ENCODE measurements around the gene RTKN2. TPM values are rescaled to one million over a fixed set of nuclear protein-coding genes. Genes with fewer than 3 reads are reported as not detected.
A peak's percentile ranks its signal among the peaks of the same experiment; 100 is the strongest.

RTKN2 gene
- total RNA-seq, 2 experiments from 2014 or later: 2.9 to 3.8 TPM

DNA sequence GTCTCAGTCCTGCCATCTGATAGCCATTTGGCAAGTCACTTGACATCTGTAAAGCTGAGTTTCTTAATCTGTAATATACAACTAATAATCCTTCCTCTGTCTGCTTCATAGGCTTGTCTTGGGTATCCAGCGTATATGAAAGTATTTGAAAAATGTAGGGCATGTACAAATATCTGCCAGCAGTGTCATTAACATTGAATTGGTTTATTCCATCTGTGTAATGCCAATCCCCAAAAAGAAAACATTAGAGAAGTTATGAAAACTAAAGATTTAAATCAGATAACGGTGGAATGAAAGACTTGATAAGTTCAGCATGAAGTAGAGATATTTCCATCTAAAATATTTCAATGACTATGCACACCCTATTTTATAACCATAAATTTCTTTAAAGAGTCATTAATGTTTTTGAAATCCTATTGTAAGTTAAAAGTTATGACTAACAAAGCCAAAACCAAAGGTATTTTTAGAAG is 9.8 kb upstream of the RTKN2 start:
- CTCF ChIA-PET: no interaction called here

DNA sequence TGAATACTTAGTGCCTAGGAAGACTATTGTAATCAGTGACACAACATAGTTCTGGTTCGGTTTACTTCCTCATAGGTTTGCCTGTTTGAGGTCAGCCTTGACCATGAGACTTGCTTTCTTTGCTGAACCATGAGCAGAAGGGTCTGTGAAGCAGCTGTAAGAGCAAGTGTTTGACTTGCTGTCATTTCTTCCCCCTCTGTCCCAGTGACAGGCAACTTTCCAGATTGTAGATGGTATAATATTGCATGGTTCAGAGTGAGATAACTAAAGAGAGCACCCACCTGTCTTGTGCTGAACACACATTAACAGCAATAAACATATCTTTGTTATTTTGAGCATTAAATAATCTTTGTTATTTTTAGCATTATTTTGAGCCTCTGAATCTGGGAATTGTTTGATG is 9.3 kb upstream of the RTKN2 start:
- CTCF ChIA-PET: no interaction called here
- no peak for DNase-seq
- ATAC-seq: no peak
- H3K4me3 Mint-ChIP-seq: no peak overlapping the region
- H3K9me3 Mint-ChIP-seq (ENCODE audit: low read depth): no peaks in the 10 kb centered on the region
- no peaks in the 10 kb centered on the region for H3K4me1 Mint-ChIP-seq
- peaks cover 27% of the 10 kb centered on the region for H3K27me3 Mint-ChIP-seq
- H3K27ac Mint-ChIP-seq: no peak overlapping the region
- no peaks in the 10 kb centered on the region for H3K36me3 Mint-ChIP-seq

More for the DNA sequence above, 9.8 kb upstream of the RTKN2 start:
- Mint-ChIP-seq H3K27ac (no peak overlapping the region), H3K27me3 (peaks cover 27% of the 10 kb centered on the region), H3K9me3 (ENCODE audit: low read depth) (no peaks in the 10 kb centered on the region), H3K4me3 (no peak overlapping the region), H3K36me3 (no peaks in the 10 kb centered on the region), H3K4me1 (no peaks in the 10 kb centered on the region)
- no peak for DNase-seq
- ATAC-seq: no peak

DNA sequence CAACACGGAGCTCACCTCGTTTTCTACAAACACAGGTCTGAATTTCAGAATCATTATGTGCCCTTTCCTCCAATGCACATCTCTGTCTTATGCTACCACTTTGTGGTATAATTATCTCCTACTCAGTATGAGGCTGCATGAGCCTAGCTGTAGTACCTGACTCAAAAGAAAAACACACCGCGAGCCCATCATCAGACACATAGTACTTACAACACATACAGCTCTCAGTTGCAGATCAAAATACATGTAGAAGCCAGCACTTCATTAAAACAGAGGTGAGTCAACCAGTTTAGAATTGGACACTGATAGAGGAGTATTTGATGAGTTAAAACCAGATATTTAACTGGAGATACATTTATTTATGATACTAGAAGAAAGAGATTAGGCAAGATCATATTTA is 1.4 kb upstream of the RTKN2 start:
- Mint-ChIP-seq H3K36me3 (no peaks in the 10 kb centered on the region), H3K27me3 (peaks cover 45% of the 10 kb centered on the region), H3K9me3 (ENCODE audit: low read depth) (no peaks in the 10 kb centered on the region), H3K4me1 (peaks cover 18% of the 10 kb centered on the region), H3K4me3 (no peak overlapping the region), H3K27ac (no peak overlapping the region)
- CTCF ChIA-PET: interaction anchor here (0.9 kb wide), 1 partner anchor 25 kb away, joined by 3 read pairs; no protein-coding TSS in a partner anchor
- ATAC-seq (no peak), DNase-seq (no peak)

DNA sequence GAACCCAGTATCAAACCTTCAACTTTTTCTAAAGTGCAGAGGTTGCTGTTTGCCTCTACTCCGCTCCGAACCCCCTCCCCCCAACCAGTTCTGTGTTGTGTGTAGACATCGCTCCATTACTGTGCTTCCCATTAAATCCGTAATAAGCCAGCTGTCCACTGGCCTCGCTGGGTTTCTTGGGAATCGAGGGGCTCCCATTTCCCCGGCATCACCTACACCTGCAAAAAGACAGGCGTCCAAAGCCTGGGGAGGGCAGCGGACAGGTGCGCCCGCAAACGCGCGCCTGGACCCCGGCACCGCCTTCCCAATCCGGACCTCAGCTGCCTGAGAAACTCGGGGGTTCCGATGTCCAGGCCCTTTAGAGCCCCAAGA is 631 bp downstream of the RTKN2 start:
- Mint-ChIP-seq H3K9me3 (ENCODE audit: low read depth) (no peaks in the 10 kb centered on the region), H3K27me3 (peaks cover 48% of the 10 kb centered on the region), H3K4me3 (peak overlapping the region; percentile 75), H3K4me1 (peaks cover 21% of the 10 kb centered on the region), H3K27ac (no peak overlapping the region), H3K36me3 (no peaks in the 10 kb centered on the region)
- peak; percentile 8 for ATAC-seq
- DNase-seq: no peak
- CTCF ChIA-PET: interaction anchor here (2.4 kb wide), 1 partner anchor 229 kb away, joined by 9 read pairs; no protein-coding TSS in a partner anchor

DNA sequence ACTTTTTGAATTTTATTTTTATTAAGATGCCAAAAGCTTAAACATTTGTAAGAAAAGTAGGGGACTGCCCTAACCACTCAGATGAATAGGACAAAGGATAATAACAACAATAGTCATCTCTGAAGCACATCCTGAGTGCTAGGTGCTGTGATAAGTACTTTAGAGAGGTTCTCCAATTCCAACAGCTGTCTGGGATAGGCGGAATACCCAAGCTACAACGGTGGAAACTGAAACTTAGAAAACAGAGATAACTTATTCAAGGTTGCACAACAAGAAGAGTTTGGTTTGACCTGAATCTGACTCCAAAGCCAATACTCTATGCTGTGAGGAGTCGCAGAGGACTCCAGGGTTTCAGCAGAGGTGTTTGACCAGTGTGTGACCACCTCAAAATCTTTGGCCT is 2.0 kb downstream of the RTKN2 start:
- H3K4me3 Mint-ChIP-seq: no peak overlapping the region
- DNase-seq: no peak
- no peaks in the 10 kb centered on the region for H3K36me3 Mint-ChIP-seq
- peaks cover 45% of the 10 kb centered on the region for H3K27me3 Mint-ChIP-seq
- H3K4me1 Mint-ChIP-seq: peaks cover 21% of the 10 kb centered on the region
- ATAC-seq: no peak
- CTCF ChIA-PET: interaction anchor here (1.1 to 2.4 kb wide), 2 partner anchors 10 to 228 kb away, joined by 4 to 9 read pairs; no protein-coding TSS in a partner anchor
- H3K27ac Mint-ChIP-seq: no peak overlapping the region
- no peaks in the 10 kb centered on the region for H3K9me3 Mint-ChIP-seq (ENCODE audit: low read depth)

DNA sequence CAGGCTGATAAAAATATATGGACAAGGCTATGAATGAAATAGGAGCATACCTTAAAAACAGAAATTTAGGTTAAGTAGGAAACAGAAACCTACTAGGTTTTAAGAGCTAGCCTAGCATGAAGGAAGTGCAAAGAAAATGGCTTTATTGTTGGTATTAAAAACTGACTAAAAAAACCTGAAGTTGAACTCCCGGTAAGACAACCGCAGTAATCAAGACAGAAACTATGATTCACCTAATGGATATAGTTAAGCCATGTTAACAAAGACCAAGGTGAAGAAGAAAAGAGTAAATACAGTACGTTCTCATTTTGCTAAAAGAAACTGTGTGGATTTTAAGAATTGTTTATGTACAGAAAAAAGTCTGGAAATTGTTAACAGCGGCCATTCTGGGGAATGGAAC is 2.5 kb downstream of the RTKN2 start:
- no peaks in the 10 kb centered on the region for H3K36me3 Mint-ChIP-seq
- no peak overlapping the region for H3K27ac Mint-ChIP-seq
- CTCF ChIA-PET: interaction anchor here (1.1 to 2.4 kb wide), 2 partner anchors 9 to 227 kb away, joined by 4 to 16 read pairs; no protein-coding TSS in a partner anchor
- H3K9me3 Mint-ChIP-seq (ENCODE audit: low read depth): no peaks in the 10 kb centered on the region
- DNase-seq (no peak), ATAC-seq (no peak)
- H3K27me3 Mint-ChIP-seq: peaks cover 45% of the 10 kb centered on the region
- no peak overlapping the region for H3K4me3 Mint-ChIP-seq
- H3K4me1 Mint-ChIP-seq: peaks cover 21% of the 10 kb centered on the region

DNA sequence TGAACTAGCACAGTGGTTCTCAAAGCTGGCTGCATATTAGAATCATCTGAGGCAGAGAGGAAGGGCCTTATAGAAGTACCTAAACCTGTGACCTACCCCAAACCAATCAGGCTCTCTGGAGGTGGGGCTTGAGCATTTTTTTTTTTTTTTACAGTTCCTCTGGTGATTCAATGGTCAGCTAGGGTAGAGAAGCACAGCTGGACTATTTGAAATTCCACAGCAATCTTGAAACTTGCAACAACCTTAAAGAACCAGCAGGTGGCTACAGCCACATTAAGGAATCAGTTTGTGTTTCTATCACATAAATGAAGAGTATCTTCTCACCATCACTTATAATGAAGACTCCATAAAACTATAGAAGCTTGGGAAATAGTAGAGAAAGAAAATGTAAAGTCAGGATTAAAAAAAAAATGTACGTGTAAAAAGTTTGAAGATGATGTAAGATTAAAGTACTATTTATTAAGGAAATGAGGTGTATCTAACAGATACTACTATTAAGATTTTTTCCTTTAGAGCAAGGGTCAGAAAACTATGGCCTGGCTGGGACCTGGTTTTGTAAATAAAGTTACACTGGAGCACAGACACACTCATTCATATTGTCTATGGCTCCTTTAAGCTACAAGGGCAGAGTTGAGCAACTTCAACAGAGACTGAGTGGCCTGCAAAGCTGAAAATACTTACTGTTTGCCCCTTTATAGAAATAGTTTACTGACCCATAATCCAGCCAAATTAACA is 3.8 kb downstream of the RTKN2 start:
- Mint-ChIP-seq H3K9me3 (ENCODE audit: low read depth) (no peaks in the 10 kb centered on the region), H3K27ac (no peak overlapping the region), H3K36me3 (no peaks in the 10 kb centered on the region), H3K4me1 (peaks cover 21% of the 10 kb centered on the region), H3K4me3 (no peak overlapping the region), H3K27me3 (peaks cover 37% of the 10 kb centered on the region)
- ATAC-seq (no peak), DNase-seq (no peak)
- CTCF ChIA-PET: interaction anchor here (0.5 to 2.4 kb wide), 10 partner anchors 12 to 893 kb away, joined by 3 to 16 read pairs (median 3); no protein-coding TSS in a partner anchor

DNA sequence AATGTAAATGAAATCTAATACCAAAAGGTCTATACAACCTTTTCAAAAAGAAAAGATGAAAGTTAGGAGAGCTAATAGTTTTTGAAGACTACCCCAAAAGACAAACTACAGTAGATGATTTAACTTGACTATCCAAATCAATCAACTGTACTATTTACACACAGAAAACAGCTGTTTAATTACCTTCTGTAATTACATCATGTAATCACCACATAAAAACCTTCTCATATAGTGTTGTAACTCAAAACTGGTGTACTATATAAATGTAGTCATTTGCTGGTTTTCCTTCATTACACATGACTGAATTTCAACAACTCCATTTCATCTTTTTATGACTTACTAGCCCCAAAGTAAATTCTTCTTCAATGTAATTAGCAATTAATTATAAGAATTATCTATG is 4.5 kb downstream of the RTKN2 start:
- H3K27ac Mint-ChIP-seq: no peak overlapping the region
- DNase-seq (no peak), ATAC-seq (no peak)
- no peaks in the 10 kb centered on the region for H3K9me3 Mint-ChIP-seq (ENCODE audit: low read depth)
- CTCF ChIA-PET: interaction anchor here (0.8 to 2.4 kb wide), 7 partner anchors 11 to 894 kb away, joined by 3 to 16 read pairs (median 3); no protein-coding TSS in a partner anchor
- no peak overlapping the region for H3K4me3 Mint-ChIP-seq
- H3K36me3 Mint-ChIP-seq: peaks cover 2% of the 10 kb centered on the region
- peaks cover 16% of the 10 kb centered on the region for H3K4me1 Mint-ChIP-seq
- peaks cover 33% of the 10 kb centered on the region for H3K27me3 Mint-ChIP-seq

DNA sequence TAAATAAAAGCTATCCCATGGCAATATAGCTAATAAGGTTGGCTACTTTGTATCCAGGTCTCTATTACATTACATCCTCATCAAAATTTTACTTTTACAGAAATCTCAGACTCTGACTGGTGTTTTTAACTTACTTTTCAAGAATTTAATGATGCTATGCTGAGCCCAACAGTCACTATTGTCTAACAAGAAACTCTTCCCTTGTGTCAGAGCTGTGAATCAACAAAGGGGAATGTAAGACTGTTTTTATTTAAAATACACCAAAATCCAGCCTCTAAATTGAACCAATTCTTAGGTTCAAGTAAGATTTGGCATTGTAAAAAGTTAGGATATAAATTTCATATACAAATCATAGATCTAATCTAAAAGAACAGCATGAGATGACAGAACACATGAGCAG is 7.0 kb downstream of the RTKN2 start:
- peaks cover 2% of the 10 kb centered on the region for H3K36me3 Mint-ChIP-seq
- no peak for DNase-seq
- peaks cover 5% of the 10 kb centered on the region for H3K4me1 Mint-ChIP-seq
- H3K4me3 Mint-ChIP-seq: no peak overlapping the region
- CTCF ChIA-PET: interaction anchor here (0.6 kb wide), 1 partner anchor 434 kb away, joined by 3 read pairs; no protein-coding TSS in a partner anchor
- no peak for ATAC-seq
- H3K27me3 Mint-ChIP-seq: peaks cover 13% of the 10 kb centered on the region
- H3K27ac Mint-ChIP-seq: no peak overlapping the region
- H3K9me3 Mint-ChIP-seq (ENCODE audit: low read depth): no peaks in the 10 kb centered on the region

DNA sequence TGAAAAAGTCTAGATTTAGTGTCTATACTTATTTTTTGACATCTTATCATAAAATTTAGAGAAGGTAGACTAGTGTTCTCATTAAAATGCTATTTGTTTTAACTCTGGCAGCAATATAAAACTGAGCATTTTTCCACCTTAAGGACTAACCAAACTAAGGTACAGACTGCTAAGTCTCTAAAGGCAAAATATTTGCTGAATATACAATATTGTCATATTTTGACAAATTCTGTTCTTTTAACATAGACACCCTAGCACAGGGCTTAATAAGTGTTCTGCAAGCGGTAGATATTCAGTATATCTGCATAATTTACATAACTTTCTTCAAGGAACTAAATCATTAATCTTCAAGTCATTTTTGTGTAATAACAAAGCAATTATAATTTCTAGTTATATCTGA is 8.6 kb downstream of the RTKN2 start:
- CTCF ChIA-PET: no interaction called here

DNA sequence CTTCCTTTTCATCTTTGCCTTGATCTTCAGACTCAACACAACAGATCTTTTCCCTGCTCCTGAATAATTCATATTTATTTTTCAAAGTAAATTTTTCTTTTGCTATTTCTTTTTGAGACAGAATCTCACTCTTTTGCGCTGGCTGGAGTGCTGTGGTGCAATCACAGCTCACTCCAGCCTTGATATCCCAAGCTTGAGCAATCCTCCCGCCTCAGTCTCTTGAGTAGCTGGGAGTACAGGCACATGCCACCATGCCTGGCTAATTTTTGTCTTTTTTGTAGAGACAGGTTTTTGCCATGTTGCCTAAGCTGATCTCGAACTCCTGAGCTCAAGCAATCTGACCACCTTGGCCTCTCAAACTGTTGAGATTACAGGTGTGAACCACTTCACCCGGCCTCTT is 9.2 kb downstream of the RTKN2 start:
- no peaks in the 10 kb centered on the region for H3K4me1 Mint-ChIP-seq
- H3K27me3 Mint-ChIP-seq: peaks cover 7% of the 10 kb centered on the region
- H3K9me3 Mint-ChIP-seq (ENCODE audit: low read depth): no peaks in the 10 kb centered on the region
- H3K4me3 Mint-ChIP-seq: no peak overlapping the region
- DNase-seq (no peak), ATAC-seq (no peak)
- H3K27ac Mint-ChIP-seq: no peak overlapping the region
- CTCF ChIA-PET: no interaction called here
- H3K36me3 Mint-ChIP-seq: peaks cover 2% of the 10 kb centered on the region

More for the DNA sequence above, 8.6 kb downstream of the RTKN2 start:
- ATAC-seq (no peak), DNase-seq (no peak)
- H3K36me3 Mint-ChIP-seq: peaks cover 2% of the 10 kb centered on the region
- no peak overlapping the region for H3K27ac Mint-ChIP-seq
- peaks cover 3% of the 10 kb centered on the region for H3K4me1 Mint-ChIP-seq
- H3K27me3 Mint-ChIP-seq: peaks cover 11% of the 10 kb centered on the region
- H3K9me3 Mint-ChIP-seq (ENCODE audit: low read depth): no peaks in the 10 kb centered on the region
- no peak overlapping the region for H3K4me3 Mint-ChIP-seq

DNA sequence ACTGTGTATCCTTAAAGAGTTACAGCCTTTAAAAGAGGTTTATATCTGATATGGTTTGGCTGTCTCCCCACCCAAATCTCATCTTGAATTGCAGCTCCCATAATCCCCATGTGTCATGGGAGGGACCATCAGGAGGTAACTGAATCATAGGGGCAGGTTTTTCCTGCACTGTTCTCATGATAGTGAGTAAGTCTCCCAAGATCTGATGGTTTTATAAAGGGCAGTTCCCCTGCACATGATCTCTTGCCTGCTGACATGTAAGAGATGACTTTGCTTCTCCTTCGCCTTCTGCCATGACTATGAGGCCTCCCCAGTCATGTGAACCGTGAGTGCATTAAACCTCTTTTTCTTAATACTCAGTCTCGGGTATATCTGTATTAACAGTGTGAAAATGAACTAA is 9.7 kb downstream of the RTKN2 start:
- CTCF ChIA-PET: no interaction called here

DNA sequence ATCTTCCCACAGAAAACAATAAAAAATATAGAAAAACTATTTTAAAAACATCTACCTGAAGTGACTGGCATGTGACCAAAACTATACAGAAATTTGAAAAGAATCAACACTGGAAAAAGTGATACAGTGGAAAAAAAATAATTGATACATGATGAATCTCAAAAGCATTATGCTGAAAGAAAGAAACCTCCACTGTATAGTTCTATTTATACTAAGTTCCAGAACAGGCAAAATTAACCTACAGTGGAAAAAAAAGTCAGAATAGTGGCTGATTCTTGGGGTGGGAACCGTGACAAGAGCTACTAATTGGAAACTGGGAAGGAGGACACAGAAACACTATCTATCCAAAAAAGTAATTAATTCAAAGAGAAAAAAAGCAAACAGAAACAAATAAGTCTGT is 14.9 kb downstream of the RTKN2 start:
- Mint-ChIP-seq H3K27ac (no peak overlapping the region), H3K36me3 (peaks cover 3% of the 10 kb centered on the region), H3K27me3 (peaks cover 3% of the 10 kb centered on the region), H3K4me3 (no peak overlapping the region), H3K4me1 (peaks cover 4% of the 10 kb centered on the region), H3K9me3 (ENCODE audit: low read depth) (no peaks in the 10 kb centered on the region)
- DNase-seq (no peak), ATAC-seq (no peak)
- CTCF ChIA-PET: interaction anchor here (1.4 to 2.0 kb wide), 2 partner anchors 8 to 11 kb away, joined by 3 to 6 read pairs; no protein-coding TSS in a partner anchor

More for the DNA sequence above, 9.7 kb downstream of the RTKN2 start:
- Mint-ChIP-seq H3K27ac (no peak overlapping the region), H3K9me3 (ENCODE audit: low read depth) (no peaks in the 10 kb centered on the region), H3K4me1 (peaks cover 2% of the 10 kb centered on the region), H3K36me3 (peaks cover 5% of the 10 kb centered on the region), H3K27me3 (peaks cover 7% of the 10 kb centered on the region), H3K4me3 (no peak overlapping the region)
- no peak for ATAC-seq
- DNase-seq: no peak

DNA sequence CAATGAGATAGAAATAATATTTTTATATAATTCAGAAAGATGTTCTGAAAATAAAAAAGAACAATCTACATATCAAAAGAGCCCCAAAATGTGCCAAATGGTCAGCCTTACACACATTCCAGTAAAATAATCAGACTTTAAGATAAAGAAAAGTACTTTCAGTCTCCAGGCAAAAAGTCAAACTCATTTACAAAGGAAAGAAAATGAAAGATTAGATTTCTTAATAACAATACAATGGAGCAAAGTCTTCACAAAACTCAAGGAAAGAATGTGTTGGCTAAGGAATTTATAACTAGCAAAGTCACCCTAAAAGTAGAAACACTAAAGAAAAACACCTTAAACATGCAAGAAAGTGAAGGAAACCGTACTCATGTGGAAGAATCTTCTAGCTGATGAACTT is 16.6 kb downstream of the RTKN2 start:
- H3K36me3 Mint-ChIP-seq: peaks cover 3% of the 10 kb centered on the region
- no peak overlapping the region for H3K4me3 Mint-ChIP-seq
- no peaks in the 10 kb centered on the region for H3K9me3 Mint-ChIP-seq (ENCODE audit: low read depth)
- H3K27ac Mint-ChIP-seq: no peak overlapping the region
- H3K27me3 Mint-ChIP-seq: peaks cover 3% of the 10 kb centered on the region
- ATAC-seq (no peak), DNase-seq (no peak)
- peaks cover 4% of the 10 kb centered on the region for H3K4me1 Mint-ChIP-seq
- CTCF ChIA-PET: interaction anchor here (0.6 to 2.0 kb wide), 3 partner anchors 13 to 736 kb away, joined by 3 to 6 read pairs (median 3); no protein-coding TSS in a partner anchor

Data from activated CD8-positive, alpha-beta memory T cell treated with anti-CD3 and anti-CD28 coated beads, Interleukin-2, amount 10 ng/mL, durations not matched to agents 7 days and 5 days (primary cell).